ENCODE data around the gene ABRACL. TPM values are rescaled to one million over a fixed set of nuclear protein-coding genes. Genes with fewer than 3 reads are reported as not detected.

Gene ABRACL
- total and polyA plus RNA-seq, 2 experiments from 2014 or later, result 134 to 516 TPM

GRCh38 chr6:139006477-139006876, 22.1 kb upstream of the ABRACL start (continued):
- TF ChIP-seq ZNF462 (CRISPR knock-in tag; IDR thresholded peaks at IDR 0.05) (no peak), ETS1 (IDR thresholded peaks at IDR 0.05) (no peak), POLR2AphosphoS5 (IDR thresholded peaks at IDR 0.05; ENCODE audit: low read depth) (no peak), ZNF331 (CRISPR knock-in tag; IDR thresholded peaks at IDR 0.05; ENCODE audit: low read depth) (no peak), CREB1 (CRISPR knock-in tag; IDR thresholded peaks at IDR 0.05; ENCODE audit: low read depth) (no peak), EZH2 (IDR thresholded peaks at IDR 0.05; ENCODE audit: low read depth, unreplicated experiment) (no peak), EZH2phosphoT487 (IDR thresholded peaks at IDR 0.05; ENCODE audit: unreplicated experiment) (no peak)

- Histone ChIP-seq H3K4me1 (ENCODE audit: insufficient read depth) (peaks cover 17% of the 10 kb centered on the region), H4K20me1 (replicated peaks; ENCODE audit: insufficient read depth) (no peaks in the 10 kb centered on the region), H3F3A (replicated peaks; ENCODE audit: low read depth) (no peaks in the 10 kb centered on the region), H3K4me2 (no peak overlapping the region), H3K9me2 (ENCODE audit: insufficient read depth) (0 out of 2 replicates have a peak, but pooled peaks cover 5% of the 10 kb centered on the region), H2AFZ (no peak overlapping the region), H3K4me3 (no peak overlapping the region), H3K27ac (ENCODE audit: low read depth) (no peak overlapping the region), H3K27me3 (ENCODE audit: insufficient read depth) (no peaks in the 10 kb centered on the region), H3K36me3 (ENCODE audit: insufficient read depth) (no peaks in the 10 kb centered on the region), H3K79me2 (replicated peaks; ENCODE audit: insufficient read depth) (no peaks in the 10 kb centered on the region)
- Mint-ChIP-seq H3K4me3 (no peak overlapping the region), H3K27ac (no peak overlapping the region), H3K36me3 (ENCODE audit: low read depth) (no peaks in the 10 kb centered on the region), H3K4me1 (peaks cover 13% of the 10 kb centered on the region), H3K9me3 (no peaks in the 10 kb centered on the region), H3K27me3 (ENCODE audit: insufficient read depth, low read depth, poor library complexity) (peaks cover 7% of the 10 kb centered on the region)
- no peak for DNase-seq (ENCODE audit: low spot score)
- ATAC-seq, result no peak
- TF ChIP-seq EZH2phosphoT487 (IDR thresholded peaks at IDR 0.05; ENCODE audit: unreplicated experiment) (no peak), ETS1 (IDR thresholded peaks at IDR 0.05) (no peak), NANOG (IDR thresholded peaks at IDR 0.05; ENCODE audit: borderline replicate concordance) (no peak)
These were observed 21.1 kb upstream of the ABRACL start for GRCh38 chr6:139007428-139007827.

All from GM23338 (cell line).